CD4-positive, alpha-beta T cell treated with Interferon alpha-2 for 1 hour (primary cell): ENCODE results near the gene ERCC2.
"Not testable (repeated sequence)": the region's sequence is repeated elsewhere in the genome, so short reads cannot be mapped to it uniquely, and the experiment has no call there.

Experiments
- DNase-seq, 2 donors: peaks; one replicate each; pipeline ENCODE4 v3.0.0-alpha.2; 2020 to 2022

ERCC2 gene

GRCh38 chr19:45370410-45371204 lies at the start of gene ERCC2:
Gene ERCC2 (minus strand): TSS chr19:45370573. CDS start chr19:45370540, 33 bp downstream.
- peak; percentile 98 to 100 for DNase-seq

GRCh38 chr19:45419895-45420294 lies 49.5 kb upstream of the ERCC2 start:
- no peak for DNase-seq

- peak; percentile 17 to 60 for DNase-seq
Measured at GRCh38 chr19:45419396-45419795, 49.0 kb upstream of the ERCC2 start.

- no peak for DNase-seq
Measured at GRCh38 chr19:45418802-45419201, 48.4 kb upstream of the ERCC2 start.

GRCh38 chr19:45417151-45417550 lies 46.8 kb upstream of the ERCC2 start:
- DNase-seq, result no peak

- no peak for DNase-seq
Measured at GRCh38 chr19:45414468-45414867, 44.1 kb upstream of the ERCC2 start.

- no peak for DNase-seq
Measured at GRCh38 chr19:45413497-45413896, 43.1 kb upstream of the ERCC2 start.

- not testable (repeated sequence) for DNase-seq
Measured at GRCh38 chr19:45410330-45410729, 40.0 kb upstream of the ERCC2 start.

- DNase-seq, result no peak
Measured at GRCh38 chr19:45409557-45409920, 39.2 kb upstream of the ERCC2 start.

GRCh38 chr19:45408830-45409556 lies 38.6 kb upstream of the ERCC2 start:
- no peak for DNase-seq

- DNase-seq, result no peak
Measured at GRCh38 chr19:45408121-45408520, 37.7 kb upstream of the ERCC2 start.

GRCh38 chr19:45407585-45407984 lies 37.2 kb upstream of the ERCC2 start:
- DNase-seq, result not testable (repeated sequence)

- DNase-seq, result no peak
Measured at GRCh38 chr19:45407091-45407375, 36.7 kb upstream of the ERCC2 start.

GRCh38 chr19:45406226-45407090 lies 36.1 kb upstream of the ERCC2 start, which contains the start of gene POLR1G:
Gene POLR1G (plus strand): TSS chr19:45406644. CDS start chr19:45406697, 53 bp downstream.
- peak; percentile 70 to 84 for DNase-seq

- peak; percentile 85 to 87 for DNase-seq
Measured at GRCh38 chr19:45405435-45406225, 35.3 kb upstream of the ERCC2 start.

- peak; percentile 42 to 58 for DNase-seq
Measured at GRCh38 chr19:45404557-45405434, 34.4 kb upstream of the ERCC2 start, which contains the start of gene PPP1R13L. Gene PPP1R13L (minus strand): TSS chr19:45405069. CDS start chr19:45398318, 6,751 bp downstream.

- peak; percentile 54 to 68 for DNase-seq
Measured at GRCh38 chr19:45403781-45404556, 33.6 kb upstream of the ERCC2 start.

GRCh38 chr19:45403272-45403671 lies 32.9 kb upstream of the ERCC2 start:
- no peak for DNase-seq

- DNase-seq, result peak; percentile 23 to 40
Measured at GRCh38 chr19:45402298-45403061, 32.1 kb upstream of the ERCC2 start.

GRCh38 chr19:45401815-45402214 lies 31.4 kb upstream of the ERCC2 start:
- no peak for DNase-seq
